ENCODE measurements around the gene BMPR1B.

DNA sequence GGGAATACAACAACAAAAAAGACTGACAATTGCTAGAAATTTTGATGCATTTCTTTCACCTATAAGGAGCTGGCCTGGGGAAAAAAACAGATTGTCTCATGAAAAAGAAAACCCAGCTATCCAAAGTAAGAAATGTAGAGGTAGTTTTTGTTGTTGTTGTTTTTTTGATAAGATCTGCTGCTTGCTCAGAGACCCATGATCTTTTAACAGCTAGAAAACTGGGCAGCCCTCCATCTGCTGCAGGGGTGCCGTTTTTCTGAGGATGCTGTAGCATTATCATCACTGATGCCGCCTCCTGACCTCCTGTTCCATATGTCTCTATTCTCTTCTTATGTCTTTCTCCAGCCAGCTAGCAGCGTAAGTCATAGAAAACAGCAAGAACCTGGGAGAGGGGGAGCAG lies 98.3 kb downstream of the BMPR1B start:
- no peak for TF ChIP-seq POLR2A (IDR thresholded peaks at IDR 0.05; ENCODE audit: control extremely low read depth in 1 of 2, low read depth in 2 of 2, low read length in 2 of 2)
- TF ChIP-seq EZH2 (IDR thresholded peaks at IDR 0.05; ENCODE audit: low read depth, low read length, severe bottlenecking): no peak
- no peak for TF ChIP-seq JUN (IDR thresholded peaks at IDR 0.05; ENCODE audit: low read depth, low read length)
- TF ChIP-seq, protein P1, sequence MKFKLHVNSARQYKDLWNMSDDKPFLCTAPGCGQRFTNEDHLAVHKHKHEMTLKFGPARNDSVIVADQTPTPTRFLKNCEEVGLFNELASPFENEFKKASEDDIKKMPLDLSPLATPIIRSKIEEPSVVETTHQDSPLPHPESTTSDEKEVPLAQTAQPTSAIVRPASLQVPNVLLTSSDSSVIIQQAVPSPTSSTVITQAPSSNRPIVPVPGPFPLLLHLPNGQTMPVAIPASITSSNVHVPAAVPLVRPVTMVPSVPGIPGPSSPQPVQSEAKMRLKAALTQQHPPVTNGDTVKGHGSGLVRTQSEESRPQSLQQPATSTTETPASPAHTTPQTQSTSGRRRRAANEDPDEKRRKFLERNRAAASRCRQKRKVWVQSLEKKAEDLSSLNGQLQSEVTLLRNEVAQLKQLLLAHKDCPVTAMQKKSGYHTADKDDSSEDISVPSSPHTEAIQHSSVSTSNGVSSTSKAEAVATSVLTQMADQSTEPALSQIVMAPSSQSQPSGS (IDR thresholded peaks at IDR 0.05; ENCODE audit: low read length): no peak
- TF ChIP-seq JUND (IDR thresholded peaks at IDR 0.05; ENCODE audit: low read length): no peak
- no peak for TF ChIP-seq TAF1 (IDR thresholded peaks at IDR 0.05; ENCODE audit: low read depth, low read length)
- TF ChIP-seq, protein P2, sequence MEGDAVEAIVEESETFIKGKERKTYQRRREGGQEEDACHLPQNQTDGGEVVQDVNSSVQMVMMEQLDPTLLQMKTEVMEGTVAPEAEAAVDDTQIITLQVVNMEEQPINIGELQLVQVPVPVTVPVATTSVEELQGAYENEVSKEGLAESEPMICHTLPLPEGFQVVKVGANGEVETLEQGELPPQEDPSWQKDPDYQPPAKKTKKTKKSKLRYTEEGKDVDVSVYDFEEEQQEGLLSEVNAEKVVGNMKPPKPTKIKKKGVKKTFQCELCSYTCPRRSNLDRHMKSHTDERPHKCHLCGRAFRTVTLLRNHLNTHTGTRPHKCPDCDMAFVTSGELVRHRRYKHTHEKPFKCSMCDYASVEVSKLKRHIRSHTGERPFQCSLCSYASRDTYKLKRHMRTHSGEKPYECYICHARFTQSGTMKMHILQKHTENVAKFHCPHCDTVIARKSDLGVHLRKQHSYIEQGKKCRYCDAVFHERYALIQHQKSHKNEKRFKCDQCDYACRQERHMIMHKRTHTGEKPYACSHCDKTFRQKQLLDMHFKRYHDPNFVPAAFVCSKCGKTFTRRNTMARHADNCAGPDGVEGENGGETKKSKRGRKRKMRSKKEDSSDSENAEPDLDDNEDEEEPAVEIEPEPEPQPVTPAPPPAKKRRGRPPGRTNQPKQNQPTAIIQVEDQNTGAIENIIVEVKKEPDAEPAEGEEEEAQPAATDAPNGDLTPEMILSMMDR (IDR thresholded peaks at IDR 0.05; ENCODE audit: control extremely low read depth in 1 of 3, insufficient read depth in 1 of 3, low read depth in 1 of 3, low read length in 3 of 3): no peak
- TF ChIP-seq ASH2L (IDR thresholded peaks at IDR 0.05; ENCODE audit: low read length): no peak

Measured in H1 (cell line).